Measurements from ENCODE around the gene LGR4.
"Not testable (repeated sequence)": the region's sequence is repeated elsewhere in the genome, so short reads cannot be mapped to it uniquely, and the experiment has no call there.

Gene LGR4

GRCh38 chr11:27459191-27459590 is 13.4 kb downstream of the LGR4 start:
- DNase-seq (ENCODE audit: low read depth) = no peak

GRCh38 chr11:27458182-27458581 is 14.4 kb downstream of the LGR4 start:
- no peak for DNase-seq (ENCODE audit: low read depth)

- DNase-seq (ENCODE audit: low read depth) = no peak
Observed at GRCh38 chr11:27456795-27457329, 15.7 kb downstream of the LGR4 start.

- peak; percentile 22 for DNase-seq (ENCODE audit: low read depth)
Observed at GRCh38 chr11:27456140-27456794, 16.3 kb downstream of the LGR4 start.

GRCh38 chr11:27455667-27456066 is 16.9 kb downstream of the LGR4 start:
- DNase-seq (ENCODE audit: low read depth) = no peak

GRCh38 chr11:27453701-27454100 is 18.9 kb downstream of the LGR4 start:
- DNase-seq (ENCODE audit: low read depth) = no peak

- peak; percentile 71 for DNase-seq (ENCODE audit: low read depth)
Observed at GRCh38 chr11:27452147-27452546, 20.4 kb downstream of the LGR4 start.

GRCh38 chr11:27451244-27451965 is 21.2 kb downstream of the LGR4 start:
- peak; percentile 65 for DNase-seq (ENCODE audit: low read depth)

GRCh38 chr11:27448184-27448540 is 24.4 kb downstream of the LGR4 start:
- not testable (repeated sequence) for DNase-seq (ENCODE audit: low read depth)

- peak; percentile 31 for DNase-seq (ENCODE audit: low read depth)
Observed at GRCh38 chr11:27447288-27448183, 25.1 kb downstream of the LGR4 start.

- no peak for DNase-seq (ENCODE audit: low read depth)
Observed at GRCh38 chr11:27445625-27446024, 27.0 kb downstream of the LGR4 start.

- DNase-seq (ENCODE audit: low read depth) = no peak
Observed at GRCh38 chr11:27444801-27445215, 27.8 kb downstream of the LGR4 start.

GRCh38 chr11:27443746-27444507 is 28.7 kb downstream of the LGR4 start:
- no peak for DNase-seq (ENCODE audit: low read depth)

- no peak for DNase-seq (ENCODE audit: low read depth)
Observed at GRCh38 chr11:27443227-27443626, 29.4 kb downstream of the LGR4 start.

- DNase-seq (ENCODE audit: low read depth) = no peak
Observed at GRCh38 chr11:27440090-27440489, 32.5 kb downstream of the LGR4 start.

GRCh38 chr11:27438595-27438981 is 34.0 kb downstream of the LGR4 start:
- no peak for DNase-seq (ENCODE audit: low read depth)

GRCh38 chr11:27437829-27438594 is 34.6 kb downstream of the LGR4 start:
- DNase-seq (ENCODE audit: low read depth) = peak; percentile 15

GRCh38 chr11:27436916-27437315 is 35.7 kb downstream of the LGR4 start:
- no peak for DNase-seq (ENCODE audit: low read depth)

GRCh38 chr11:27433742-27434141 is 38.8 kb downstream of the LGR4 start:
- DNase-seq (ENCODE audit: low read depth) = no peak

- DNase-seq (ENCODE audit: low read depth) = no peak
Observed at GRCh38 chr11:27431808-27432207, 40.8 kb downstream of the LGR4 start.

Data from amniotic epithelial cell (primary cell).